ENCODE data around the gene ABHD15.

DNA sequence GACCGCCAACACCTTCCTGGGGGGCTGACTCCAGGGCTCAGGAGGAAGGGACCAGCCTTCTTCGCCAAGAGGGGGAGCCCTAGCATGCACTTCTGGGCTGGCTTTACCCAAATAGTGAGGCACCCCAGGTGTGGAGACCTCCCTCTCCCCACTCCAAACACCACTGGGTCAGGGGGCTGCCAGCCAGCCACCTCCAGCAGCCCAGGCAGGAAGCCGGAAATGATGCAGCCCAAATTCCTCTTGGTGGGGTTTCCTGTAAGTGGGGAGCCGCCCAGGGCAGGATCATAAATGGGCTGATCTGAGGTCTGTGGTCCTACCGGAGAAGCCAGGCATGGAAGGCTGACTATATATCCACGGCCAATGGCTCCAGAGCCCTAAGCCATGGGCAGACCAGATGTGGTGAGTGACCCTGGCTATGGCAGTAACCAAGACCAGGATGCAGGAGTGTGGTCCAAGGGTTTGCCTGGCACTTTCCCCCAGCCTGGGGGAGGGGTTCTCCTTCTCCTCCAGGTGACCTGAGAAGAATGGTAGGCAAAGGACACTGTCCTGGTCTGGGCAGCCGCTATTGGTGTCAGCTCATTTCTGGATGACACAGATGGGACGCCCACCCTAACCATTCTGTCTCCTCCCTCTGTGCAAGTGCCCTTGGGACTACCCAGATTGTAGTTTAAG is 18.4 kb upstream of the ABHD15 start:
- TF ChIP-seq POLR2A (conservative IDR thresholded peaks at IDR 0.05): no peak
- TF ChIP-seq ZNF184 (CRISPR knock-in tag; IDR thresholded peaks at IDR 0.05): no peak
- no peak for TF ChIP-seq XRCC3 (IDR thresholded peaks at IDR 0.05)
- TF ChIP-seq, protein P1, sequence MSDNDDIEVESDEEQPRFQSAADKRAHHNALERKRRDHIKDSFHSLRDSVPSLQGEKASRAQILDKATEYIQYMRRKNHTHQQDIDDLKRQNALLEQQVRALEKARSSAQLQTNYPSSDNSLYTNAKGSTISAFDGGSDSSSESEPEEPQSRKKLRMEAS (CRISPR knock-in tag; IDR thresholded peaks at IDR 0.05): no peak
- TF ChIP-seq, protein P2, sequence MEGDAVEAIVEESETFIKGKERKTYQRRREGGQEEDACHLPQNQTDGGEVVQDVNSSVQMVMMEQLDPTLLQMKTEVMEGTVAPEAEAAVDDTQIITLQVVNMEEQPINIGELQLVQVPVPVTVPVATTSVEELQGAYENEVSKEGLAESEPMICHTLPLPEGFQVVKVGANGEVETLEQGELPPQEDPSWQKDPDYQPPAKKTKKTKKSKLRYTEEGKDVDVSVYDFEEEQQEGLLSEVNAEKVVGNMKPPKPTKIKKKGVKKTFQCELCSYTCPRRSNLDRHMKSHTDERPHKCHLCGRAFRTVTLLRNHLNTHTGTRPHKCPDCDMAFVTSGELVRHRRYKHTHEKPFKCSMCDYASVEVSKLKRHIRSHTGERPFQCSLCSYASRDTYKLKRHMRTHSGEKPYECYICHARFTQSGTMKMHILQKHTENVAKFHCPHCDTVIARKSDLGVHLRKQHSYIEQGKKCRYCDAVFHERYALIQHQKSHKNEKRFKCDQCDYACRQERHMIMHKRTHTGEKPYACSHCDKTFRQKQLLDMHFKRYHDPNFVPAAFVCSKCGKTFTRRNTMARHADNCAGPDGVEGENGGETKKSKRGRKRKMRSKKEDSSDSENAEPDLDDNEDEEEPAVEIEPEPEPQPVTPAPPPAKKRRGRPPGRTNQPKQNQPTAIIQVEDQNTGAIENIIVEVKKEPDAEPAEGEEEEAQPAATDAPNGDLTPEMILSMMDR (IDR thresholded peaks at IDR 0.05 in 2 of 3, conservative IDR thresholded peaks at IDR 0.05 in 1 of 3; ENCODE audit: insufficient read depth in 2 of 3, low read depth in 1 of 3, low read length in 3 of 3): peak; percentile 35 to 63 (median 54); a peak in 5 of 6 replicates
- TF ChIP-seq CEBPB (tag; IDR thresholded peaks at IDR 0.05): no peak
